PFSK-1 (cell line): ENCODE results near the gene HTR5A.

ENCODE experiments used
- FOXP2 ChIP-seq: optimal IDR thresholded peaks from 2 replicates; pipeline ENCODE3; 2011; ENCODE audit warnings: borderline replicate concordance, control low read depth, inconsistent platforms; ENCODE audit not compliant: insufficient read depth; ENCODE audit errors: extremely low read length, extremely low read depth
- POLR2AphosphoS5 ChIP-seq: IDR thresholded peaks from 2 replicates; pipeline ENCODE4 v1.6.1; 2012; ENCODE audit warnings: low read depth, mild to moderate bottlenecking, control low read depth, low read length, moderate library complexity
- REST ChIP-seq, 2 experiments: IDR thresholded peaks; 2 replicates each; pipeline versions ENCODE4 v1.6.1 to v1.8.0; 2011 to 2012; ENCODE audit warnings: low read depth in 2 of 2, low read length in 2 of 2, control low read depth in 1 of 2, inconsistent platforms in 1 of 2, mild to moderate bottlenecking in 1 of 2, moderate library complexity in 1 of 2; ENCODE audit not compliant: insufficient read depth in 1 of 2
- SIN3A ChIP-seq: IDR thresholded peaks from 2 replicates; pipeline ENCODE4 v1.6.1; 2012; ENCODE audit warnings: mild to moderate bottlenecking, low read length, moderate library complexity, borderline replicate concordance; ENCODE audit not compliant: insufficient read depth
- TAF1 ChIP-seq: IDR thresholded peaks from 2 replicates; pipeline ENCODE4 v1.6.1; 2012; ENCODE audit warnings: low read length, control low read depth, borderline replicate concordance; ENCODE audit not compliant: insufficient read depth

The HTR5A gene

DNA sequence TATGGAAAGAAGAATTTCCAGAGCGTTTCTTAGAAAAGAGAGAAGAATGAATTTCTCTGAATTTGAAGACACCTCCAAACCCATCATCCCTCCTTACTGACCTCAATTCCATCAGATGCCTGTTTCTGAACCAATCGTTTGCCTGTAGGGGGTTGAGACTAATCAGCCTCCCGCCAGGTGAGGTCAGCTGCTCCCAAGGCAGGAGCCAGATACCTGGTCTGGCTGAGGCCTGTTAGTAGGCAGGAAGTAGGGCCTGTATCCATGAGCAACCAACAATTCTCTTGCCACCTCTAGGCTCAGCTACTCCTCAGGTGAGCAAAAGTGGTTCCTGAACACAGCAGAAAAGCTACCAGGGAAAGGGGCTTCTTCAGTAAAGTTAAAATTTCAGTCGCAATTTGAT, 50.3 kb downstream of the HTR5A start:
- TF ChIP-seq TAF1 (no peak), REST (IDR thresholded peaks at IDR 0.05; ENCODE audit: insufficient read depth in 1 of 2, low read depth in 2 of 2, low read length in 2 of 2) (no peak), POLR2AphosphoS5 (no peak), SIN3A (no peak), FOXP2 (no peak)

DNA sequence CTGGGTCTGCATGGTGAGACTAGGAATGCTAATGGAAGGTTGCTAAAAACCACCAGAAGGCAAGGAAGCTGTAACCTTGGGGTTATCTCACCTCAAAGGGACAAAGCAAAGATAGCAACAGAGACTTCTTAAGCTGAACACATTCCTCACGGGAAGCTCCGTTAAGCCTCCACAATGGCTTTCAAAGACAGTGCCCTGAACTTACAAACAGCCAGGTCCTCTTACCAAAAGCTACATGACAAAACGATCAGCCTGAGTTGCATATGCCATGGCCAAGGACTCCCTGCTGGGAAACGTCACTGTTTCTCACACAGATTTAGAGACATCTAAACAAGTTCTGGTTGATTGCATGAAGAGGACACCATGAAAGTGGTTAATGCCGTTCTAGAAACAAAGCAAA, 52.7 kb downstream of the HTR5A start:
- TF ChIP-seq FOXP2 (no peak), POLR2AphosphoS5 (no peak), REST (IDR thresholded peaks at IDR 0.05; ENCODE audit: insufficient read depth in 1 of 2, low read depth in 2 of 2, low read length in 2 of 2) (no peak), SIN3A (no peak), TAF1 (no peak)

DNA sequence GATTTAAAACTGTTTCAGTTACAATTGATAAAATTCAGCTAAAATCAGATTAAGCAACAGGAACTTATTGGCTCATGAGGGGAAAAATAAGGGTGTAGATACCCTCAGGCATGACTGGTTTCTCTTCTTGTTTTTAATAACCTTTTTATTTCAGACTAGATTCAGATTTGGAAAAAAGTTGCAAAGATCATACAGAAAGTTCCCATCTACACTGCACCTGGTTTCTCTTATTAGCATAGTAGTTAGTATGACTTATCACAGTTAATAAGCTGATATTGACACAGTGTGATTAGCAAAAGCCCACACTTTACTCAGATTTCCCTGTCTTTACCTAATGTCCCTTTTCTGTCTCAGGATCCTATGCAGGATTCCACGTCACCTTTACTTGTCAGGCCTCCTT, 53.3 kb downstream of the HTR5A start:
- no peak for TF ChIP-seq REST (IDR thresholded peaks at IDR 0.05; ENCODE audit: insufficient read depth in 1 of 2, low read depth in 2 of 2, low read length in 2 of 2)
- no peak for TF ChIP-seq POLR2AphosphoS5
- TF ChIP-seq TAF1, result no peak
- TF ChIP-seq FOXP2, result no peak
- no peak for TF ChIP-seq SIN3A

DNA sequence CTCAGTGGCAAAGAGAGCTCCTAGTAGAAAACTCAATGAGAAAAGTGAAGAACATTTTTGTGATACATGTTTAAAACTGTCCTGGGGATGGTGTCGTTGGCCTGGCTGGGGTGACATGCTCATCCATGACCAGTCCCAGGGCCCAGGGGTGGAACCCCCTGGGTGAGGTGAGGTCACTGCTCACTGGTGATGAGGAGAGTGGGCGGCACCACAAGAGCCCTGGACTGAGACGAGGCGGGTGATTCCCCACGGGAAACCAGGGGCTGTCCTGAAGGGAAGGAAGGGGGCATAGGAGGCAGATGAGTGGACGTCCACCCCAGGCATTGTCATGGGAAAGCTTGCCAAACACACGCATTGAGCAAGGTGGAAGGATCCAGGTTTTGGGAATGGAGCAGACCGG, 54.6 kb downstream of the HTR5A start:
- TF ChIP-seq REST (IDR thresholded peaks at IDR 0.05; ENCODE audit: insufficient read depth in 1 of 2, low read depth in 2 of 2, low read length in 2 of 2) (no peak), FOXP2 (no peak), TAF1 (no peak), POLR2AphosphoS5 (no peak), SIN3A (no peak)

GRCh38 chr7:155129186-155129585, 59.1 kb downstream of the HTR5A start:
- TF ChIP-seq POLR2AphosphoS5, result no peak
- TF ChIP-seq TAF1, result no peak
- no peak for TF ChIP-seq REST (IDR thresholded peaks at IDR 0.05; ENCODE audit: insufficient read depth in 1 of 2, low read depth in 2 of 2, low read length in 2 of 2)
- TF ChIP-seq FOXP2, result no peak
- no peak for TF ChIP-seq SIN3A
